ENCODE data around the gene GSTT4.

GSTT4 gene

GRCh38 chr22:24010018-24010391 lies 4.8 kb upstream of the GSTT4 start:
- DNase-seq (ENCODE audit: low read depth, low spot score), result no peak

DNA sequence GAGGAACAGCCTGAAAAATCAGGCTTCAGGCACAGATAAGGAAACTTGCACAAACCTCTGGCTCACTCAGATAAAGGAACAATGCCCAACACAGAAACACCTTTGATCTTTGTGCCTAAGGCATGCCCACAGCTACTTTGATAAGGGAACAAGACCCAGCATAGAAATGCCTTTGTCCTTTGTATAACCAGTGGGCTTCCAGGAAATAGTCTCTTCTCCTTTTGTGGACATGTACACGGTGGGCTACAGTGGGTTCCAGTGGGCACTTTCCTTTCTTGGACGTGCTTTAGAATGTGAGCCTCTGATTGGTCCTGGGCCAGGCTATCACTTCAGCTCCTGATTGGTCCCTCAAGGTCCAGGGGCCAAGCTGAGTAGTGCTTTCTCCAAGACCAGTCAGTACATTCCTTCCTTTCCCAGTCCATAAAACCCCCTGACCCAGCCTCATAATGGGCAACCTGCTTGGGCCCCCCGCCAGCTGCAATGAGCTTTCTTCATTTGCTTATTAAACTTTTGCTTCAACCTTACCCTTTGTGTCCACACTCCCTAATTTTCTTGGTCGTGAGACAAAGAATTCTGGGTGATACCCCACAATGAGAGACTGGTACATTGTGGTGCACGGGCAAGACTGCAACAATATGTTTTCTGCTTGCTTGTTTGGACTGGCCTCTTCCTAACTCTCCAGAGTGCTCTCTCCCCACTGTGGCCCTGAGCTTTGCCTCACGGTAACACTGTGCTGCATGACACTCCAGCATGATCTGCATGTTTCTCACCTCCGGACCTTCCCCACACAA lies 4.2 kb upstream of the GSTT4 start:
- DNase-seq (ENCODE audit: low read depth, low spot score), result no peak
- TF ChIP-seq YY1 (IDR thresholded peaks at IDR 0.05; ENCODE audit: insufficient read depth, insufficient read length), result no peak
- TF ChIP-seq ZNF274 (IDR thresholded peaks at IDR 0.05; ENCODE audit: low read depth, low read length), result no peak
- Histone ChIP-seq H3K4me1 (ENCODE audit: insufficient read depth, insufficient read length) (no peaks in the 10 kb centered on the region), H3K9me3 (ENCODE audit: insufficient read depth, low read length) (peaks cover 6% of the 10 kb centered on the region; the same call in 1 of the 2 replicates), H3K36me3 (ENCODE audit: insufficient read depth, insufficient read length, low read length) (no peaks in the 10 kb centered on the region), H3K27me3 (ENCODE audit: insufficient read depth, insufficient read length) (peaks cover 3% of the 10 kb centered on the region), H3K4me3 (ENCODE audit: insufficient read length, low read depth) (no peak overlapping the region), H3K9ac (ENCODE audit: insufficient read length, low read depth) (no peak overlapping the region)

More at GRCh38 chr22:24010018-24010391, 4.8 kb upstream of the GSTT4 start:
- Histone ChIP-seq H3K4me1 (ENCODE audit: insufficient read depth, insufficient read length) (no peaks in the 10 kb centered on the region), H3K9me3 (ENCODE audit: insufficient read depth, low read length) (peaks cover 6% of the 10 kb centered on the region; the same call in 1 of the 2 replicates), H3K36me3 (ENCODE audit: insufficient read depth, insufficient read length, low read length) (no peaks in the 10 kb centered on the region), H3K4me3 (ENCODE audit: insufficient read length, low read depth) (no peak overlapping the region), H3K9ac (ENCODE audit: insufficient read length, low read depth) (no peak overlapping the region), H3K27me3 (ENCODE audit: insufficient read depth, insufficient read length) (peaks cover 3% of the 10 kb centered on the region)
- no peak for TF ChIP-seq SUZ12 (IDR thresholded peaks at IDR 0.05; ENCODE audit: extremely low read depth, insufficient read depth, insufficient read length)
- TF ChIP-seq YY1 (IDR thresholded peaks at IDR 0.05; ENCODE audit: insufficient read depth, insufficient read length), result no peak
- TF ChIP-seq ZNF274 (IDR thresholded peaks at IDR 0.05; ENCODE audit: low read depth, low read length), result no peak

DNA sequence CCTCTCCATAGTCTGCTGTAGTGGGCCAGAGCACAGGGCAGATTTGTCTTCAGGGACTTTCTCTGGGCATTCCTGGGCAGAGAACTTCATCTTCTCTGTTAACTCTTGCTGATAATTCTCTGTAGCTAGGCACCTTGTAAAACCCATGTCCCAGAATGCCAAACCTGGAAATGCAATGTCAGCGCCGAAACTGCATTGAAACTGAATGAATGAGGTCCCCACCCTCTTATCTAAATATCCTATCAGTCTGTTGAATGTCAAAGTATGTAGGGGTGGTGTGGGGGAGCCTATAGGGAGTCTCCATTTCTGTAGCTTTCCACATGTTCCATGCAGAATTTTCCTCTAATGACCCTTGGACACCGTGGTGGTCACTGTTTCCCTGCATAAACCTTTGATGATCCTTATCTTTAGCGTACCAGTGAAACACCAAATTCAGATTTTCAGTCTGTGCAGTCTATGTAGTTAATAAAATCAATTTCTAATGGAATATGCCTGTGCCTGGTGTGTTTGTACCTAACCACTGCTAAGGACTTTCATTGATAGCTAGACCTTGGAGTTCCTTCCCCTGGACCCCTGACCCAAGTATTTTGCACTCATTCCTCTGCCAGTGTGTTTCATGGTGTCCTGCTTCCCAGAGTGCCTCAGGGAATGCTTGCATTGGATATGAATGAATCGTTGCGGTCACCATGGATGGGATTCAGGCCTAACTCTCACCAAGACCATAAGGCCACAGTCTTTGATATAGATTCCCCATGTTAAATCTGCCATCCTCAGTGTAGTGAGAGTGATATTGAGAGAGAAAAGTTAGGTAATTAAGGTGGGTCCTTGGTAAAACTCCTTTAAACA lies 3.4 kb upstream of the GSTT4 start:
- Histone ChIP-seq H3K9me3 (ENCODE audit: insufficient read depth, low read length) (peaks cover 6% of the 10 kb centered on the region; the same call in 1 of the 2 replicates), H3K9ac (ENCODE audit: insufficient read length, low read depth) (no peak overlapping the region), H3K27me3 (ENCODE audit: insufficient read depth, insufficient read length) (peaks cover 3% of the 10 kb centered on the region), H3K4me3 (ENCODE audit: insufficient read length, low read depth) (no peak overlapping the region), H3K4me1 (ENCODE audit: insufficient read depth, insufficient read length) (peaks cover 4% of the 10 kb centered on the region), H3K36me3 (ENCODE audit: insufficient read depth, insufficient read length, low read length) (no peaks in the 10 kb centered on the region)
- no peak for TF ChIP-seq SUZ12 (IDR thresholded peaks at IDR 0.05; ENCODE audit: extremely low read depth, insufficient read depth, insufficient read length)
- no peak for TF ChIP-seq ZNF274 (IDR thresholded peaks at IDR 0.05; ENCODE audit: low read depth, low read length)
- TF ChIP-seq YY1 (IDR thresholded peaks at IDR 0.05; ENCODE audit: insufficient read depth, insufficient read length), result no peak
- no peak for DNase-seq (ENCODE audit: low read depth, low spot score)

GRCh38 chr22:24008022-24008283 lies 2.7 kb upstream of the GSTT4 start:
- DNase-seq (ENCODE audit: low read depth, low spot score), result no peak
- H3K27me3 ChIP-seq (ENCODE audit: insufficient read depth, insufficient read length), result peaks cover 3% of the 10 kb centered on the region
- TF ChIP-seq SUZ12 (IDR thresholded peaks at IDR 0.05; ENCODE audit: extremely low read depth, insufficient read depth, insufficient read length) (no peak), YY1 (IDR thresholded peaks at IDR 0.05; ENCODE audit: insufficient read depth, insufficient read length) (no peak), ZNF274 (IDR thresholded peaks at IDR 0.05; ENCODE audit: low read depth, low read length) (no peak)
- H3K9ac ChIP-seq (ENCODE audit: insufficient read length, low read depth), result no peak overlapping the region
- no peaks in the 10 kb centered on the region for H3K36me3 ChIP-seq (ENCODE audit: insufficient read depth, insufficient read length, low read length)
- H3K9me3 ChIP-seq (ENCODE audit: insufficient read depth, low read length), result peaks cover 6% of the 10 kb centered on the region; the same call in 1 of the 2 replicates
- H3K4me3 ChIP-seq (ENCODE audit: insufficient read length, low read depth), result no peak overlapping the region
- H3K4me1 ChIP-seq (ENCODE audit: insufficient read depth, insufficient read length), result peaks cover 4% of the 10 kb centered on the region

GRCh38 chr22:24007253-24008021 lies 2.2 kb upstream of the GSTT4 start:
- no peak overlapping the region for H3K9ac ChIP-seq (ENCODE audit: insufficient read length, low read depth)
- no peak for DNase-seq (ENCODE audit: low read depth, low spot score)
- peaks cover 3% of the 10 kb centered on the region for H3K27me3 ChIP-seq (ENCODE audit: insufficient read depth, insufficient read length)
- H3K9me3 ChIP-seq (ENCODE audit: insufficient read depth, low read length), result peaks cover 6% of the 10 kb centered on the region; the same call in 1 of the 2 replicates
- TF ChIP-seq SUZ12 (IDR thresholded peaks at IDR 0.05; ENCODE audit: extremely low read depth, insufficient read depth, insufficient read length), result no peak
- TF ChIP-seq ZNF274 (IDR thresholded peaks at IDR 0.05; ENCODE audit: low read depth, low read length), result no peak
- TF ChIP-seq YY1 (IDR thresholded peaks at IDR 0.05; ENCODE audit: insufficient read depth, insufficient read length), result no peak
- no peak overlapping the region for H3K4me3 ChIP-seq (ENCODE audit: insufficient read length, low read depth)
- H3K36me3 ChIP-seq (ENCODE audit: insufficient read depth, insufficient read length, low read length), result no peaks in the 10 kb centered on the region
- H3K4me1 ChIP-seq (ENCODE audit: insufficient read depth, insufficient read length), result peaks cover 4% of the 10 kb centered on the region

DNA sequence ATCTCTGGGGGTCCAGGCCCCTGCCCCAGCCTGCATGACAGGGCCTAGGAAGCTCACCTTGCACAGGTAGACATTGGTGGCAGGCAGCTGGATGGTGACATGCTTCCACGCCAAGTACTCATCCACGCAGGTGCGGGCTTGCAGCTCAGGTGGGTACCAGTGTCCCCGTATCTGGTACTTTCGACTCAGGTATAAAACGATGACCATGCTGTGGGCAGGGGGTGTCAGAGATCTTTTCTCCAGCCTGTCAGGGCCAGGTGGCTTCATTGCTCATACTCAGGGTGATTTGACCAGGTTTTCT lies 1.6 kb upstream of the GSTT4 start:
- TF ChIP-seq ZNF274 (IDR thresholded peaks at IDR 0.05; ENCODE audit: low read depth, low read length) (no peak), SUZ12 (IDR thresholded peaks at IDR 0.05; ENCODE audit: extremely low read depth, insufficient read depth, insufficient read length) (no peak)
- H3K9me3 ChIP-seq (ENCODE audit: insufficient read depth, low read length), result peaks cover 6% of the 10 kb centered on the region; the same call in 1 of the 2 replicates
- H3K9ac ChIP-seq (ENCODE audit: insufficient read length, low read depth), result no peak overlapping the region
- H3K4me3 ChIP-seq (ENCODE audit: insufficient read length, low read depth), result no peak overlapping the region
- peaks cover 4% of the 10 kb centered on the region for H3K4me1 ChIP-seq (ENCODE audit: insufficient read depth, insufficient read length)
- no peaks in the 10 kb centered on the region for H3K36me3 ChIP-seq (ENCODE audit: insufficient read depth, insufficient read length, low read length)
- H3K27me3 ChIP-seq (ENCODE audit: insufficient read depth, insufficient read length), result peaks cover 3% of the 10 kb centered on the region
- DNase-seq (ENCODE audit: low read depth, low spot score), result no peak

All from NT2/D1 (cell line).